Measurements from ENCODE around the gene ST8SIA5.

DNA sequence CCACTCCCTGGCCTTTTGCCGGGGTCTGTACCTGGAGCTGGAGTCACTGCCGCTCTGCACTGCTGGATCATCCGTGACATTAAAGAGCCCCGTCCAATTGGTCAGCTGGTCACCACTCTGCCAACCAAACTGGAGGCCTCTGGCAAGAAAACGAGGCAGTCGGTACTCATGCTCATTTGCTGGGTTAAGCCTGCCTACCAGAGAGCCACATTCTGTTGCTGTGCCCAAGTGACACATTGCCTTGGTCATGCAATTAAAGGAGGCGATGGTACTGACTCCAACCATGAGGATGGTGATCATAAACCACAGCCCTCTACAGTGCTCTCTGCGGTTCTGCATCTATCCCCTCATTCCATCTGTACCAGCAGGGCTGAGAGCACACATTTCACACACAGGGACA, 35.5 kb downstream of the ST8SIA5 start:
- TF ChIP-seq, protein P1, sequence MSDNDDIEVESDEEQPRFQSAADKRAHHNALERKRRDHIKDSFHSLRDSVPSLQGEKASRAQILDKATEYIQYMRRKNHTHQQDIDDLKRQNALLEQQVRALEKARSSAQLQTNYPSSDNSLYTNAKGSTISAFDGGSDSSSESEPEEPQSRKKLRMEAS (IDR thresholded peaks at IDR 0.05): no peak
- TF ChIP-seq TEAD4 (IDR thresholded peaks at IDR 0.05) (no peak), TAF1 (IDR thresholded peaks at IDR 0.05; ENCODE audit: low read depth) (no peak), NFIC (IDR thresholded peaks at IDR 0.05) (no peak), EP300 (IDR thresholded peaks at IDR 0.05; ENCODE audit: borderline replicate concordance) (no peak), TCF12 (IDR thresholded peaks at IDR 0.05; ENCODE audit: low read depth) (no peak), CEBPB (IDR thresholded peaks at IDR 0.05) (no peak)
- TF ChIP-seq, protein P2, sequence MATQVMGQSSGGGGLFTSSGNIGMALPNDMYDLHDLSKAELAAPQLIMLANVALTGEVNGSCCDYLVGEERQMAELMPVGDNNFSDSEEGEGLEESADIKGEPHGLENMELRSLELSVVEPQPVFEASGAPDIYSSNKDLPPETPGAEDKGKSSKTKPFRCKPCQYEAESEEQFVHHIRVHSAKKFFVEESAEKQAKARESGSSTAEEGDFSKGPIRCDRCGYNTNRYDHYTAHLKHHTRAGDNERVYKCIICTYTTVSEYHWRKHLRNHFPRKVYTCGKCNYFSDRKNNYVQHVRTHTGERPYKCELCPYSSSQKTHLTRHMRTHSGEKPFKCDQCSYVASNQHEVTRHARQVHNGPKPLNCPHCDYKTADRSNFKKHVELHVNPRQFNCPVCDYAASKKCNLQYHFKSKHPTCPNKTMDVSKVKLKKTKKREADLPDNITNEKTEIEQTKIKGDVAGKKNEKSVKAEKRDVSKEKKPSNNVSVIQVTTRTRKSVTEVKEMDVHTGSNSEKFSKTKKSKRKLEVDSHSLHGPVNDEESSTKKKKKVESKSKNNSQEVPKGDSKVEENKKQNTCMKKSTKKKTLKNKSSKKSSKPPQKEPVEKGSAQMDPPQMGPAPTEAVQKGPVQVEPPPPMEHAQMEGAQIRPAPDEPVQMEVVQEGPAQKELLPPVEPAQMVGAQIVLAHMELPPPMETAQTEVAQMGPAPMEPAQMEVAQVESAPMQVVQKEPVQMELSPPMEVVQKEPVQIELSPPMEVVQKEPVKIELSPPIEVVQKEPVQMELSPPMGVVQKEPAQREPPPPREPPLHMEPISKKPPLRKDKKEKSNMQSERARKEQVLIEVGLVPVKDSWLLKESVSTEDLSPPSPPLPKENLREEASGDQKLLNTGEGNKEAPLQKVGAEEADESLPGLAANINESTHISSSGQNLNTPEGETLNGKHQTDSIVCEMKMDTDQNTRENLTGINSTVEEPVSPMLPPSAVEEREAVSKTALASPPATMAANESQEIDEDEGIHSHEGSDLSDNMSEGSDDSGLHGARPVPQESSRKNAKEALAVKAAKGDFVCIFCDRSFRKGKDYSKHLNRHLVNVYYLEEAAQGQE (IDR thresholded peaks at IDR 0.05; ENCODE audit: low read depth): no peak
